Measurements from ENCODE around the gene ECHDC1. TPM values are rescaled to one million over a fixed set of nuclear protein-coding genes. Genes with fewer than 3 reads are reported as not detected.

Gene ECHDC1
- total RNA-seq, 1 donor from 2014 or later = 59.7 TPM

- DNase-seq = no peak
- Mint-ChIP-seq H3K4me1 (peaks cover 25% of the 10 kb centered on the region), H3K4me3 (peak overlapping the region; percentile 64), H3K27me3 (no peaks in the 10 kb centered on the region), H3K27ac (peak overlapping the region; percentile 79), H3K9me3 (no peaks in the 10 kb centered on the region), H3K36me3 (ENCODE audit: low read depth) (peaks cover 59% of the 10 kb centered on the region)
- ATAC-seq (ENCODE audit: low read depth) = peak; percentile 13
- POLR2A ChIA-PET = interaction anchor here (1.5 kb wide), 1 partner anchor 23 kb away, joined by 18 read pairs; the partner anchor contains the start of gene RNF146
- intact Hi-C loops (cut with micrococcal nuclease) = loop anchor here (1.0 to 2.0 kb wide), 3 partner anchors 10 to 24 kb away; partner anchors contain the start of gene RNF146
- CTCF ChIA-PET = interaction anchor here (0.6 to 2.7 kb wide), 11 partner anchors 11 to 1295 kb away, joined by 3 to 11 read pairs (median 4); partner anchors contain the start of gene RNF146
- TF ChIP-seq, protein P1, sequence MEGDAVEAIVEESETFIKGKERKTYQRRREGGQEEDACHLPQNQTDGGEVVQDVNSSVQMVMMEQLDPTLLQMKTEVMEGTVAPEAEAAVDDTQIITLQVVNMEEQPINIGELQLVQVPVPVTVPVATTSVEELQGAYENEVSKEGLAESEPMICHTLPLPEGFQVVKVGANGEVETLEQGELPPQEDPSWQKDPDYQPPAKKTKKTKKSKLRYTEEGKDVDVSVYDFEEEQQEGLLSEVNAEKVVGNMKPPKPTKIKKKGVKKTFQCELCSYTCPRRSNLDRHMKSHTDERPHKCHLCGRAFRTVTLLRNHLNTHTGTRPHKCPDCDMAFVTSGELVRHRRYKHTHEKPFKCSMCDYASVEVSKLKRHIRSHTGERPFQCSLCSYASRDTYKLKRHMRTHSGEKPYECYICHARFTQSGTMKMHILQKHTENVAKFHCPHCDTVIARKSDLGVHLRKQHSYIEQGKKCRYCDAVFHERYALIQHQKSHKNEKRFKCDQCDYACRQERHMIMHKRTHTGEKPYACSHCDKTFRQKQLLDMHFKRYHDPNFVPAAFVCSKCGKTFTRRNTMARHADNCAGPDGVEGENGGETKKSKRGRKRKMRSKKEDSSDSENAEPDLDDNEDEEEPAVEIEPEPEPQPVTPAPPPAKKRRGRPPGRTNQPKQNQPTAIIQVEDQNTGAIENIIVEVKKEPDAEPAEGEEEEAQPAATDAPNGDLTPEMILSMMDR (IDR thresholded peaks at IDR 0.05) = no peak
Observed at GRCh38 chr6:127290391-127291265, 52.8 kb downstream of the ECHDC1 start.

GRCh38 chr6:127289934-127290333, 53.5 kb downstream of the ECHDC1 start:
- intact Hi-C loops (cut with micrococcal nuclease) = loop anchor here (2.0 kb wide), 1 partner anchor 23 kb away; the partner anchor contains the start of gene RNF146
- H3K9me3 Mint-ChIP-seq = no peaks in the 10 kb centered on the region
- no peaks in the 10 kb centered on the region for H3K27me3 Mint-ChIP-seq
- CTCF ChIA-PET = interaction anchor here (1.7 kb wide), 2 partner anchors 14 to 23 kb away, joined by 6 to 7 read pairs; partner anchors contain the start of gene RNF146
- POLR2A ChIA-PET = no interaction called here
- peak overlapping the region; percentile 79 for H3K27ac Mint-ChIP-seq
- peaks cover 25% of the 10 kb centered on the region for H3K4me1 Mint-ChIP-seq
- no peak for DNase-seq
- TF ChIP-seq, protein P1 (IDR thresholded peaks at IDR 0.05) = no peak
- peaks cover 62% of the 10 kb centered on the region for H3K36me3 Mint-ChIP-seq (ENCODE audit: low read depth)
- no peak overlapping the region for H3K4me3 Mint-ChIP-seq
- ATAC-seq (ENCODE audit: low read depth) = no peak

GRCh38 chr6:127288705-127289104, 54.7 kb downstream of the ECHDC1 start:
- no peaks in the 10 kb centered on the region for H3K9me3 Mint-ChIP-seq
- POLR2A ChIA-PET = no interaction called here
- CTCF ChIA-PET = interaction anchor here (1.7 kb wide), 1 partner anchor 22 kb away, joined by 7 read pairs; the partner anchor contains the start of gene RNF146
- intact Hi-C loops (cut with micrococcal nuclease) = no loop called here
- no peaks in the 10 kb centered on the region for H3K27me3 Mint-ChIP-seq
- TF ChIP-seq, protein P1 (IDR thresholded peaks at IDR 0.05) = no peak
- H3K27ac Mint-ChIP-seq = no peak overlapping the region
- ATAC-seq (ENCODE audit: low read depth) = no peak
- H3K4me3 Mint-ChIP-seq = no peak overlapping the region
- H3K4me1 Mint-ChIP-seq = peaks cover 25% of the 10 kb centered on the region
- peaks cover 62% of the 10 kb centered on the region for H3K36me3 Mint-ChIP-seq (ENCODE audit: low read depth)
- no peak for DNase-seq

DNA sequence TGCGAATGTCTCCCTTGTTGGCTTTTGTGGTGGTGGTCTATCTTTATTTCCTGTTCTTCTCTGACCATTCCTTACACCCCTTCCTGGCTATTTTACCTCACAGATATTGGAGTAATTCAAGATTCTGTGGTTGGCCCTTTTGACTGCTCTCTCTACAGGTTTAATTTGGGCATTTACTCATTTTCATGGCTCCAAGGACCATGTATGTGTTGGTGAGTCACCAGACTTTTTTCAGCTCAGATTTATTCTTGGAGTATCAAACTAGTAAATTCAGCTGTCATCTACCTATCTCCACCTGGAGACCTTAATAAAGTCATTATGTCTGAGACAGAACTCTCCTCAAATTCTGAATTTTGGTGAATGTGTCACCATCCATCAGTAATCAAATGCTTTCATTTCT, 61.2 kb downstream of the ECHDC1 start:
- ChIA-PET CTCF (interaction anchor here (1.3 kb wide), 1 partner anchor 138 kb away, joined by 3 read pairs; no protein-coding TSS in a partner anchor), POLR2A (no interaction called here)
- Mint-ChIP-seq H3K4me1 (peaks cover 10% of the 10 kb centered on the region), H3K27ac (no peak overlapping the region), H3K9me3 (no peaks in the 10 kb centered on the region), H3K27me3 (no peaks in the 10 kb centered on the region), H3K36me3 (ENCODE audit: low read depth) (peaks cover 56% of the 10 kb centered on the region), H3K4me3 (no peak overlapping the region)
- intact Hi-C loops (cut with micrococcal nuclease) = no loop called here
- TF ChIP-seq, protein P1 (IDR thresholded peaks at IDR 0.05) = no peak
- DNase-seq (no peak), ATAC-seq (ENCODE audit: low read depth) (no peak)

GRCh38 chr6:127279815-127280214, 63.6 kb downstream of the ECHDC1 start:
- ChIA-PET CTCF (interaction anchor here (1.3 kb wide), 1 partner anchor 13 kb away, joined by 3 read pairs; the partner anchor contains the start of gene RNF146), POLR2A (interaction anchor here (1.6 kb wide), 1 partner anchor 13 kb away, joined by 6 read pairs; the partner anchor contains the start of gene RNF146)
- TF ChIP-seq, protein P1 (IDR thresholded peaks at IDR 0.05) = no peak
- H3K27ac Mint-ChIP-seq = no peak overlapping the region
- ATAC-seq (ENCODE audit: low read depth) = no peak
- DNase-seq = no peak
- no peak overlapping the region for H3K4me3 Mint-ChIP-seq
- H3K27me3 Mint-ChIP-seq = no peaks in the 10 kb centered on the region
- H3K36me3 Mint-ChIP-seq (ENCODE audit: low read depth) = peaks cover 33% of the 10 kb centered on the region
- H3K4me1 Mint-ChIP-seq = peaks cover 10% of the 10 kb centered on the region
- intact Hi-C loops (cut with micrococcal nuclease) = loop anchor here (1.0 kb wide), 1 partner anchor 11 kb away; no protein-coding TSS in a partner anchor
- no peaks in the 10 kb centered on the region for H3K9me3 Mint-ChIP-seq
